HG03097 (cell line): ENCODE data around the gene PAX2.

Experiments used
- ATAC-seq: cut with Tn5 transposase; IDR thresholded peaks from one replicate; pipeline ENCODE4 v1.9.1; 2021; ENCODE audit not compliant: unreplicated experiment, low FRiP score

Gene PAX2

DNA sequence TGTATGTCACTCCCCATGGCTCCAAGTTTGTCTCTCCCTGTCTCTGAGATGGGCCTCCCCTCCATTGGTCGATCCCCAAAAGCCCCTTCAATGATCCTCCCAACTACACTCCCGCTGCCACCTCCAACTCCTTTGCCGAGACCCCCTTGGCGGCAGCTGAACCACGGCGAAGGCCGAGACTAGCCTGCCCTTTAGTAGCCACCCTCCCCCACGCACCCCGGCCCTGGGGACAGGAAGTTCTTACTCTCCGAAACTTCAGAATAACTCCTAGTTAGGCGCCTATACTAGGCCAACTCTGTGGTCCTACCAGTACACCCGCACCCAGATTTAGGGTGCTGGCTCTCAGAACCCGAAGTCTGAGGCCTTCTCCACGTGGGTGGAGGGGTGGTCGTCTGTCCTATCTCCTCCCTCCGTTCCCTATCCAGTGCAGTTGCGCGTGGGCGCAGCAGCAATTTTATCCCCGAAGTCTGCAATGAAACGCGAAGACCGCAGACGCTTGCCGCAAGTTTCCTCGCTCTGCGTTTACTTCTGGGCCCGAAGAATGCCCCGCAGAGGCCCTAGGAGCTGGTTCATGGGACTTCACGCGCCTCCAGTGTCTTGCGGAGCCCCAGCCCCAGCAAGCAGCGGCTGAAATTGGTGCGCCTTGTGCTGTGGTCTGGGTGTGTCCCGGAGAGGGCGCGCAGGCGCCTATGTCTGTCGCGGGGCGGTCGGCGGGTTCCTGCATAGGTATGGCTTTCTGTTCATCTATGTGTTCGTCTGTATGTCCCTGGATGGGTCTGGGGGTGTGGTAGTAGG, 84.7 kb downstream of the PAX2 start:
- no peak for ATAC-seq

DNA sequence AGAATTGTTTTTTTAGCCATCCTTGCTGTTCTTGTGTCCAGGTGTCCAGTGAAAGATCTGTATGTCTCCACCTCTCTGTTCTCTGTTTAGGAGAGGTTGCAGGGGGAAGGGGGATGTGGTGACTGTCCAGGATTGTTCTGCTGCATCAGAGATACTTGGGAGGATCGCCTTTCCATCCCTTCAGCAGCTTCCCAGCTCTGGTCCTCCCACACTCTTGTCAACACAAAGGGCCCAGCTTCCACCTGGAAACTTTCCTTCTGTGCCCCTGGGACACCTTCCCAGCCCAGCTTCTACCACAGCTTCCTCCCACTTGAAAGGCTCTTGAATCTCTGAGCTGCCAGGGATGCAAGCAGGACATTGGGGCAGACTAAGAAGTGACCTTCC, 85.3 kb downstream of the PAX2 start:
- no peak for ATAC-seq

- ATAC-seq: no peak
Observed at GRCh38 chr10:100831742-100832141, 86.4 kb downstream of the PAX2 start.

- no peak for ATAC-seq
Observed at GRCh38 chr10:100835810-100836209, 90.4 kb downstream of the PAX2 start.

- ATAC-seq: no peak
Observed at GRCh38 chr10:100836891-100837290, 91.5 kb downstream of the PAX2 start.

DNA sequence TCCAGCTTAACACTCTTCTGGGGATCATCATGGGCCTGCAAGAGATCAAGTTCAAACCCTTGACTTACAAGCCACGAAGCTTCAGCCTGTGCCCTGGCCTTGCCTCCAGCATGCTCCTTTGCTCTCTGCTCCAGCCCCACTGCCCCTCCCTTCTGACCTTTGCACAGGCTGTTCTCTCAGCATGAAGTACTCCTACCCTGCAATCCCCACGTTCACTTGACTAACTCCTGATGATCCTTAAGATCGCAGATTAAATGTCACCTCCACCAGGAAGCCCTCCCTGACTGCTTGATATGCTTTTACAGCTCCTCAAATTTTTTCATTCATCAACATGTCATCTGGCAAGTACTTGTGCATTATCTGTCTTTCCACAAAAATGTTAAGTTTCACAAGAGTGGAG, 91.9 kb downstream of the PAX2 start:
- no peak for ATAC-seq

- no peak for ATAC-seq
Observed at GRCh38 chr10:100838986-100839385, 93.6 kb downstream of the PAX2 start.

DNA sequence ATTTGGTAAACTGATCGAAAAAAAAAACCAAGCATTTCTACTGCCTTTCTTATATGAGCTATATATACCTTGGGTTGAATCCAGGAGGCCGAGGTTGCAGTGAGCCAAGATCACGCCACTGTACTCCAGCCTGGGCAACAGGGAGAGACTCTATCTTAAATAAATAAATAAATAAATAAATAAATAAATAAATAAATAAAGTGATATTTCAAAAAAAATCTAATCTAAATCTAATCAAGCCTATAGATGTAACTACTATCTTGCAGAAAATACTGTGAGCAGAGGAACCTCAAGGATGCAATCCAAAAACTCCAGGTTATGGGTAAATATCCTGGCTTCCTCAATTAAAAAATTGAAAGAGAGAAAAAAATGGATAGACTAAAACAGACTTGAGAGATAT, 96.1 kb downstream of the PAX2 start:
- ATAC-seq: no peak

- no peak for ATAC-seq
Observed at GRCh38 chr10:100847440-100847839, 102.1 kb downstream of the PAX2 start.

- no peak for ATAC-seq
Observed at GRCh38 chr10:100848770-100849169, 103.4 kb downstream of the PAX2 start.

- no peak for ATAC-seq
Observed at GRCh38 chr10:100858261-100858660, 112.9 kb downstream of the PAX2 start.

DNA sequence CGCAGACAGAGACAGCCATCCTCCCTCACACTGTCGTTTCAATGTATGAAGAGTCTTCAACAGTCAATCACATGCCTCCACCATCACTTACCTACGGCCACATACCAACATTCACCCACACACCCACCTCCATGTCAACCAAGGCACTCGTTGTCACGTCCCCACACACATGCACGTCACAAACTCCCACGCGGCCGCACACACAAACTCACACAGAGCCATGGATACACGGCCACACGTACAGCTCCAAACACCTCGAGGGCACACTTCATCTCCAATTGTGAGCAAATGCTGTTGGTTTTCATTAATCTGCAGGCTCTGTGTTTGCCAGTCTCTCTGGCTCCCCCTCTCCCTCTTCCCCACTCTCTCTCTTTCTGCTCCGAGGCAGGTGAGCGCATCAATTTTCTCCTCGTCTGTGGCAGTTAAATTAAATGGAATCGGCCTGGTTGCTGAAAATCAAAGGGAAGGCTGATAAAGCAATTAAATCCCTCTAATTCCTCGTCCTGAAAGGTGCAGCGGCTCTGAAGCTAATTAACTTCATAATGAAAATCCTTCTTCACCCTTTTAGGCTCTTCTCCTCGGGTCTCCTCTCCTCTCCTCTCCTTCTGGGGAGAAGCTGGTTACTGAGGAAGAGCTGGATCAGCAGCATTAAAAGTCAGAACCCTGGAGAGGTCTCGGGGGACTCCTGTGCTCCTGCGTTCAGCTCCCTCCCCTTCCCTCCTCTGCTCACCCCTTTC, 113.5 kb downstream of the PAX2 start:
- no peak for ATAC-seq

DNA sequence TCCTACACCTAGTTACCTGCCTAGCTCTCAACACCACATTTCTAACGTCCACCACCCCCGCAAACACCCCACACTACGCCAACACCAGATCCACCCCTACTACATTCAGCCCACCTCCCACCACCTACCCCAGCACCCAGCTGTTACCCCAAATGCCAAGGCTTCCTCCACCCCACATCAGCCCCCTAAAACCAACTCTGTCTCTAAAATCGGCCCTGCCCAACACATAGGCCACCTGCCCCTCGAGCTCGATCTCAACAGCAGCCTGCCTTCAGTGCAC, 114.0 kb downstream of the PAX2 start:
- ATAC-seq: no peak

- no peak for ATAC-seq
Observed at GRCh38 chr10:100863433-100863832, 118.1 kb downstream of the PAX2 start.

GRCh38 chr10:100864036-100864885, 118.9 kb downstream of the PAX2 start:
- no peak for ATAC-seq

GRCh38 chr10:100864978-100865377, 119.6 kb downstream of the PAX2 start:
- ATAC-seq: no peak

DNA sequence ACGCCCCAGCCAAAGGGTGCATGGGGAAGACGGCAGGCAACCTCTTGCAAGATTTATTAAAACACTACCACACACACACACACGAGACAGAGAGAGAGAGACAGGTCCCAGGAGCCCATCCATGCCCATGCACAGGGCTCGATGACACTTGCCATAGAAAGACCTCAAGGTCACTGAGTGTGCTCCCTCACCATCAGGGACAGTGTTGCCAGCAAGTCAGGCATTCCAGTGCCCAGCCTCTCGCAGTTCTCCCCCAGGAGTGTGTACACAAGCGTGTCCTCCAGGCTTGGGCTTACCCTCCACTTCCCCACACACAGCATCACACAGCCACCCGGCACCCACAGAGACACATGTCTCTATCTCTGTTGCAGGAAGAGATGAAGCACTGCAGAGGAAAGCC, 120.6 kb downstream of the PAX2 start:
- ATAC-seq: no peak

- no peak for ATAC-seq
Observed at GRCh38 chr10:100866575-100867098, 121.3 kb downstream of the PAX2 start.

DNA sequence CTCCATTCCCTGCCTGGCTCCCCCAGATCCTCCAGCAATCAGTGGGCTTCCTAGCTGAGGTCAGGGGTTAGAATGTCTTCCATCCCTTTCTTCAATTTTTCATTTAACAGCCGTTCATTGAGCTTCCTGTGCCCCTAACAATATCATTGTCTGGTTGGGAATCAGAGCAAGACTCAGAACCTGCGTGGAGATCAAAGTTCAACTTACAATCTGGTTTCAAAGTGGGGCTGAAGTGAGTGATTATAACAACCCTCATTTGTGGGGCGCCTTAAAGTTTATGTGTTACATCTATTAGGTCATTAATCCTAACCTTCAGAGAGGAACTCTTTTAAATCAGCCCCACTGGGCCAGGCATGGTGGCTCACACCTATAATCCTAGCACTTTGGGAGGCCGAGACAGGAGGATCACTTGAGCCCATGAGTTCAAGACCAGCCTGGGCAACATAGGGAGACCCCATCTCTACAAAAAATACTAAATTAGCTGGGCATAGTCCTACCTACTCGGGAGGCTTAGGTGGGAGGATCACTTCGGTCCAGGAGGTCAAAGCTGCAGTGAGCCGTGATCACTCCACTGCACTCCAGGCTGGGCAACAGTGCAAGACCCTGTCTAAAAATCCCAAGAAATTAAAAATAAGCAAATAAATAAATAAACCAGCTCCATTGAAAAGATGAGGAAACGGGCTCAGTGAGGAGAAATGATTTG, 122.0 kb downstream of the PAX2 start:
- no peak for ATAC-seq

GRCh38 chr10:100868382-100868781, 123.0 kb downstream of the PAX2 start:
- no peak for ATAC-seq

DNA sequence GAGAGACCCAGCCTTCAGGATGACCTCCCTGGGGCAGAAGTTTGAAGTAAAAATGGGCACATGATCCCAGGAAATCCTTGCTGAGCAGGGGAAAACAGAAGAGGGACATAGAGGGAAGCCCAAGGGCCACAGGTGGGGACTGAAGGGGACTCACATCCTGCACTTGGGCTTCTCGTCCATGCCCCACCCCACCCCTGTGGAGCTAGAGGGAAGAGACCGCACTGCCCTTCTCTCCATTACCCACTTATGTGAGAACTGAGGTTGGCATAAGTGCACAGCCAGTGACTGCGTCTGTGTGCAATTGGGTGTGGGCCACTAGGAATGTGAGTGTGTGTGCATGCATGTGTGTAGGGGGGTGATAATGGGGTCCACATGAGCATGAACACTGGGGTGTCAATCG, 124.0 kb downstream of the PAX2 start:
- ATAC-seq: no peak
